CD14-positive monocyte (primary cell): ENCODE measurements around the gene TKFC. TPM values are rescaled to one million over a fixed set of nuclear protein-coding genes. Genes with fewer than 3 reads are reported as not detected.

ENCODE experiments used
- DNase-seq, 3 donors: peaks; one replicate each; pipeline ENCODE4 v3.0.0-alpha.2; 2011 to 2022
- H2AFZ ChIP-seq: 2 replicates; pipeline ENCODE4 v1.6.0; 2012; ENCODE audit warnings: mild to moderate bottlenecking, low read depth, low read length, inconsistent platforms; ENCODE audit not compliant: insufficient read depth, poor library complexity, severe bottlenecking
- H3K27ac ChIP-seq, 2 donors: 1 replicate in 1 of 2; 2 replicates in 1 of 2; pipeline ENCODE4 v1.5.1; 2012 to 2013; ENCODE audit warnings: low read length in 2 of 2, control low read depth in 1 of 2, inconsistent platforms in 1 of 2, low read depth in 1 of 2, mild to moderate bottlenecking in 1 of 2
- H3K27me3 ChIP-seq, 2 donors: one replicate each; pipeline versions ENCODE4 v1.6.0 to v1.6.1; 2011 to 2013; ENCODE audit warnings: low read length in 2 of 2; ENCODE audit not compliant: control insufficient read depth in 2 of 2, insufficient read depth in 2 of 2
- H3K36me3 ChIP-seq, 2 donors: replicated peaks in 1 of 2; 1 replicate in 1 of 2; 2 replicates in 1 of 2; pipeline versions ENCODE4 v1.5.1 to v1.6.1; 2012 to 2013; ENCODE audit warnings: low read length in 2 of 2, control low read depth in 1 of 2, inconsistent platforms in 1 of 2, mild to moderate bottlenecking in 1 of 2; ENCODE audit not compliant: insufficient read depth in 2 of 2, control insufficient read depth in 1 of 2
- H3K4me1 ChIP-seq, 2 donors: 1 replicate in 1 of 2; 2 replicates in 1 of 2; pipeline versions ENCODE4 v1.5.1 to v1.6.1; 2012 to 2013; ENCODE audit warnings: low read length in 2 of 2, control low read depth in 1 of 2, inconsistent platforms in 1 of 2, mild to moderate bottlenecking in 1 of 2, moderate library complexity in 1 of 2; ENCODE audit not compliant: insufficient read depth in 2 of 2, control insufficient read depth in 1 of 2
- H3K4me2 ChIP-seq: replicated peaks from 2 replicates; pipeline ENCODE3; 2012; ENCODE audit warnings: low read length, moderate library complexity, mild to moderate bottlenecking; ENCODE audit not compliant: poor library complexity, severe bottlenecking; ENCODE audit errors: extremely low read depth
- H3K4me3 ChIP-seq, 3 experiments: fragments of 200-600 bp in 1 of 3; sonication (generic) in 1 of 3; replicated peaks in 1 of 3; 1 replicate in 2 of 3; 2 replicates in 1 of 3; pipeline ENCODE4 v1.5.1; 2011 to 2013; ENCODE audit warnings: low read length in 3 of 3, mild to moderate bottlenecking in 3 of 3, control low read depth in 2 of 3, low read depth in 2 of 3, inconsistent platforms in 1 of 3, moderate library complexity in 1 of 3
- H3K79me2 ChIP-seq: 2 replicates; pipeline ENCODE4 v1.6.0; 2012; ENCODE audit warnings: mild to moderate bottlenecking, control low read depth, inconsistent platforms, low read length, moderate library complexity; ENCODE audit not compliant: insufficient read depth
- H3K9ac ChIP-seq: 2 replicates; pipeline ENCODE4 v1.6.0; 2017; ENCODE audit warnings: low read length, mild to moderate bottlenecking; ENCODE audit not compliant: insufficient read depth, poor library complexity, severe bottlenecking
- H3K9me3 ChIP-seq, 2 donors: replicated peaks in 1 of 2; 1 replicate in 1 of 2; 2 replicates in 1 of 2; pipeline versions ENCODE4 v1.5.1 to v1.6.1; 2012 to 2013; ENCODE audit warnings: low read length in 2 of 2, control low read depth in 1 of 2; ENCODE audit not compliant: control insufficient read depth in 1 of 2, insufficient read depth in 1 of 2
- H4K20me1 ChIP-seq: 2 replicates; pipeline ENCODE4 v1.6.0; 2012; ENCODE audit warnings: mild to moderate bottlenecking, low read length, control low read depth, moderate library complexity; ENCODE audit not compliant: insufficient read depth
- H3K27ac Mint-ChIP-seq, 7 donors: one replicate each; pipeline ENCODE4 v1.8.0; 2020; ENCODE audit warnings: mild to moderate bottlenecking in 7 of 7, mixed read lengths in 7 of 7, moderate library complexity in 6 of 7, inconsistent platforms in 2 of 7
- H3K27me3 Mint-ChIP-seq, 3 donors: one replicate each; pipeline ENCODE4 v1.8.0; 2021 to 2022; ENCODE audit warnings: low read depth in 3 of 3, mild to moderate bottlenecking in 3 of 3, mixed read lengths in 3 of 3, moderate library complexity in 3 of 3, inconsistent platforms in 1 of 3
- H3K36me3 Mint-ChIP-seq, 2 donors: one replicate each; pipeline ENCODE4 v1.8.0; 2020; ENCODE audit warnings: mixed read lengths in 2 of 2, inconsistent platforms in 1 of 2, mild to moderate bottlenecking in 1 of 2
- H3K4me1 Mint-ChIP-seq: one replicate; pipeline ENCODE4 v1.8.0; 2020; ENCODE audit warnings: mild to moderate bottlenecking, mixed read lengths
- H3K4me3 Mint-ChIP-seq, 2 donors: one replicate each; pipeline ENCODE4 v1.8.0; 2020; ENCODE audit warnings: mild to moderate bottlenecking in 2 of 2, mixed read lengths in 2 of 2, moderate library complexity in 1 of 2
- H3K9me3 Mint-ChIP-seq, 7 donors: one replicate each; pipeline ENCODE4 v1.8.0; 2020 to 2022; ENCODE audit warnings: mixed read lengths in 7 of 7, mild to moderate bottlenecking in 6 of 7, moderate library complexity in 6 of 7, inconsistent platforms in 2 of 7
- WGBS: methylation state at CpG from one replicate; pipeline ENCODE4 v1.1.5; 2013; ENCODE audit warnings: missing lambda C conversion rate; ENCODE audit not compliant: insufficient coverage; 5-methylcytosine and 5-hydroxymethylcytosine counted together
- intact Hi-C, 2 donors: fragments of 100-400 bp; cut with micrococcal nuclease; formaldehyde crosslinking; loops; one replicate each; pipeline versions ENCODE4 v1.15.0 to v1.15.1; 2023
- polyA minus RNA-seq: library from RNA; depleted of rRNA, polyadenylated mRNA; stranded (reverse); fragments of >200 nt; gene quantifications from 2 replicates; pipeline ENCODE4 v1.2.3, GENCODE V29; 2012
- polyA plus RNA-seq, 3 donors: library from polyadenylated mRNA; depleted of rRNA in 1 of 3; unstranded in 2 of 3; stranded (reverse) in 1 of 3; fragments of 300-500 nt in 2 of 3; fragments of >200 nt in 1 of 3; fragmentation: Illumina TruSeq in 2 of 3; gene quantifications; 1 replicate in 2 of 3; 2 replicates in 1 of 3; pipeline ENCODE4 v1.2.3, GENCODE V29; 2012 to 2021
- total RNA-seq, 12 experiments: library from RNA in 1 of 12; stranded (reverse) in 1 of 12; fragments of 120-200 nt in 1 of 12; gene quantifications; one replicate each; pipeline ENCODE4 v1.2.4 and lab custom pipeline; 2013 to 2026; ENCODE audit warnings: mixed read lengths in 6 of 12, inconsistent platforms in 1 of 12
- TF ChIP-seq, protein P1 (sequence below): fragments of 200-600 bp; IDR thresholded peaks from one replicate; pipeline ENCODE4 v1.8.0; 2022; ENCODE audit warnings: antibody characterized with exemption, mild to moderate bottlenecking

Gene TKFC, protein sequence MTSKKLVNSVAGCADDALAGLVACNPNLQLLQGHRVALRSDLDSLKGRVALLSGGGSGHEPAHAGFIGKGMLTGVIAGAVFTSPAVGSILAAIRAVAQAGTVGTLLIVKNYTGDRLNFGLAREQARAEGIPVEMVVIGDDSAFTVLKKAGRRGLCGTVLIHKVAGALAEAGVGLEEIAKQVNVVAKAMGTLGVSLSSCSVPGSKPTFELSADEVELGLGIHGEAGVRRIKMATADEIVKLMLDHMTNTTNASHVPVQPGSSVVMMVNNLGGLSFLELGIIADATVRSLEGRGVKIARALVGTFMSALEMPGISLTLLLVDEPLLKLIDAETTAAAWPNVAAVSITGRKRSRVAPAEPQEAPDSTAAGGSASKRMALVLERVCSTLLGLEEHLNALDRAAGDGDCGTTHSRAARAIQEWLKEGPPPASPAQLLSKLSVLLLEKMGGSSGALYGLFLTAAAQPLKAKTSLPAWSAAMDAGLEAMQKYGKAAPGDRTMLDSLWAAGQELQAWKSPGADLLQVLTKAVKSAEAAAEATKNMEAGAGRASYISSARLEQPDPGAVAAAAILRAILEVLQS
- 29.5 TPM for total RNA-seq (2013)
- polyA plus RNA-seq: 10 to 100 TPM; 29.5 to 40.8 (median 29.6) TPM
- 17.5 and 20.0 TPM in 2 replicates for polyA minus RNA-seq
- total RNA-seq (lab: John Stamatoyannopoulos, UW): 18.7 to 133 (median 37.2) reads per million in 11 experiments

DNA sequence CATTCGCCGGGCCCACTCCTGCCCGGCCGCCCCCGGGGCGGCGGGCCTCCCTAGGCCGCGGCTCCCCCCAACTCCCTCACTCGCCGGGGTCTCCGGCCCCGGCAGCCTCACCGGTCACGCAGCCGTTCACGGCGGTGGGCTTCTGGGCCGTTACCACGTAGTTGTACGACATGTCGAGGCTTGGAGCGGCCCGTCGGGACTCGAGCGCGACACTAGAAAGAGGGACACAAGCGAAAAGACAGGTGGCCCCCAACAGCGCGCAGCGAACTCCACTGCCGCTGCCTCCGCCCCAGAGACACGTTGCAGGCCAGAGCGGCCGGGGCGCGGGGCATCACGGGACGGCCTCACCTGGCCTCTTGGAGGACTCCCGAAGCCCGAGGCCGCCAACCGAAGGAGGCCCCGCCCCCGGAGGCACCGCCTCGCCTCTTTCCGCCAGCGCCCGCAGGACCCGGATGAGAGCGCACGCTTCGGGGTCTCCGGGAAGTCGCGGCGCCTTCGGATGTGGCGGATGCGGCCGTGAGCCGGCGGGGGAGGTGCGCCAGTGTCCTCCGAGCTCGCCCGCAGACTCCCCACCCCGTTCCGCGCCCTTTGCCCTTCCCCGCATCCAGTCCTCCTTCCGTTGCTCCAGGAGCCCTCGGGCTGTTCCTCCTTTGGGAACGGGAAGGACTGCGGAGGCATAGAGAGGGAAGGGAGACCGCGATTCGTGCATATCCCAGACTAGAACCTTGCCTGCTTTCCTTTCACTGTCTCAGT is at the start of gene TKFC, which contains the start of gene DDB1:
TKFC (plus strand) TSS at position 432 of the 753 bp plus-strand sequence. CDS start 1,501 bp downstream, outside the sequence.
DDB1 (minus strand) TSS at position 309 of the 753 bp plus-strand sequence; CDS start at position 172, 137 bp downstream.
- intact Hi-C loops: no loop called here
- under 1% methylated on average over 66 of the region's 81 CpGs for WGBS
- Mint-ChIP-seq H3K36me3 (peaks cover 27 to 29% of the 10 kb centered on the region in 2 donors), H3K4me3 (peak within 1 kb of the TSS; percentile 91 to 96), H3K9me3 (no peaks in the 10 kb centered on the region), H3K4me1 (peaks cover 39% of the 10 kb centered on the region), H3K27me3 (peaks cover 0 to 2% (median 2%) of the 10 kb centered on the region in 3 donors), H3K27ac (peak within 1 kb of the TSS; percentile 87 to 94 (median 93))
- peaks cover 18 to 28% of the 10 kb centered on the region in 2 donors for H3K36me3 ChIP-seq
- peak within 1 kb of the TSS; percentile 68 to 88 for H3K27ac ChIP-seq
- H2AFZ ChIP-seq: peak within 1 kb of the TSS; percentile 92
- H3K4me3 ChIP-seq: peak within 1 kb of the TSS; percentile 67 to 85 (median 83)
- H3K4me2 ChIP-seq: peak within 1 kb of the TSS; percentile 76
- peak within 1 kb of the TSS; percentile 95 for H3K9ac ChIP-seq
- H3K27me3 ChIP-seq: no peaks in the 10 kb centered on the region
- H4K20me1 ChIP-seq: peaks cover 34% of the 10 kb centered on the region
- H3K9me3 ChIP-seq: no peaks in the 10 kb centered on the region
- TF ChIP-seq, protein P1, sequence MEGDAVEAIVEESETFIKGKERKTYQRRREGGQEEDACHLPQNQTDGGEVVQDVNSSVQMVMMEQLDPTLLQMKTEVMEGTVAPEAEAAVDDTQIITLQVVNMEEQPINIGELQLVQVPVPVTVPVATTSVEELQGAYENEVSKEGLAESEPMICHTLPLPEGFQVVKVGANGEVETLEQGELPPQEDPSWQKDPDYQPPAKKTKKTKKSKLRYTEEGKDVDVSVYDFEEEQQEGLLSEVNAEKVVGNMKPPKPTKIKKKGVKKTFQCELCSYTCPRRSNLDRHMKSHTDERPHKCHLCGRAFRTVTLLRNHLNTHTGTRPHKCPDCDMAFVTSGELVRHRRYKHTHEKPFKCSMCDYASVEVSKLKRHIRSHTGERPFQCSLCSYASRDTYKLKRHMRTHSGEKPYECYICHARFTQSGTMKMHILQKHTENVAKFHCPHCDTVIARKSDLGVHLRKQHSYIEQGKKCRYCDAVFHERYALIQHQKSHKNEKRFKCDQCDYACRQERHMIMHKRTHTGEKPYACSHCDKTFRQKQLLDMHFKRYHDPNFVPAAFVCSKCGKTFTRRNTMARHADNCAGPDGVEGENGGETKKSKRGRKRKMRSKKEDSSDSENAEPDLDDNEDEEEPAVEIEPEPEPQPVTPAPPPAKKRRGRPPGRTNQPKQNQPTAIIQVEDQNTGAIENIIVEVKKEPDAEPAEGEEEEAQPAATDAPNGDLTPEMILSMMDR: no peak
- peak; percentile 59 to 63 (median 60) for DNase-seq
- H3K4me1 ChIP-seq: peaks cover 28 to 37% of the 10 kb centered on the region in 2 donors
- peaks cover 50% of the 10 kb centered on the region for H3K79me2 ChIP-seq

DNA sequence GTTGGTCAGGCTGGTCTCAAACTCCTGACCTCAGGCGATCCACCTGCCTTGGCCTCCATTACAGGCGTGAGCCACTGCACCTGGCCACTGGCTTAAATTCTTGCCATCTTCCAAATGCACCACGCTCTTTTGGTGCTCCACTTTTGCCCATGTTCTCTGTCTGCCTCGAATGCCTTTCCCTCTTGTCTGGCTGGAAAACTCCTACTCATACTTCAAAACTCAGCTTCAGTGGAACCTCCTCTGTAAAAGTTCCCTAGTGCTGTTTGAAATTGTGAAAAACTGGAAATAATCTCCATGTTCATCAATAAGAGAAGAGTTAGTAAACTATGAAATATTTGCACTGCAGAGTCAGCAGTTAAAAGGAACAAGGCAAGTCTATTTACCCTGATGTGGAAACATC is 49.4 kb upstream of the TKFC start:
- intact Hi-C loops: no loop called here
- Histone ChIP-seq H2AFZ (no peak overlapping the region), H3K27ac (no peak overlapping the region), H3K79me2 (no peaks in the 10 kb centered on the region), H3K9me3 (no peaks in the 10 kb centered on the region), H4K20me1 (no peaks in the 10 kb centered on the region), H3K4me3 (no peak overlapping the region), H3K4me1 (no peaks in the 10 kb centered on the region), H3K27me3 (no peaks in the 10 kb centered on the region), H3K9ac (no peak overlapping the region), H3K36me3 (no peaks in the 10 kb centered on the region), H3K4me2 (no peak overlapping the region)
- DNase-seq: no peak
- no peak overlapping the region for H3K27ac Mint-ChIP-seq
- H3K36me3 Mint-ChIP-seq: no peaks in the 10 kb centered on the region
- H3K4me3 Mint-ChIP-seq: no peak overlapping the region
- peaks cover 0 to 6% (median 1%) of the 10 kb centered on the region in 7 donors for H3K9me3 Mint-ChIP-seq
- H3K4me1 Mint-ChIP-seq: peaks cover 5% of the 10 kb centered on the region
- WGBS: 100% methylated on average over 2 of the region's 4 CpGs
- TF ChIP-seq, protein P1: no peak
- H3K27me3 Mint-ChIP-seq: peaks cover 2 to 6% (median 5%) of the 10 kb centered on the region in 3 donors
